SH-SY5Y (cell line): ENCODE data around the gene COBLL1.

Experiments used
- GATA2 ChIP-seq: IDR thresholded peaks from 2 replicates; pipeline ENCODE4 v1.6.1; 2011; ENCODE audit warnings: mild to moderate bottlenecking, low read depth, low read length
- GATA3 ChIP-seq: IDR thresholded peaks from 2 replicates; pipeline ENCODE4 v1.6.1; 2011; ENCODE audit warnings: low read depth, mild to moderate bottlenecking, low read length, moderate library complexity

COBLL1 gene

GRCh38 chr2:164868563-164869419 is 27.2 kb upstream of the COBLL1 start:
- TF ChIP-seq GATA3 (no peak), GATA2 (no peak)

- TF ChIP-seq GATA2 (no peak), GATA3 (no peak)
Observed at GRCh38 chr2:164867779-164868397, 26.3 kb upstream of the COBLL1 start.

- TF ChIP-seq GATA3 (no peak), GATA2 (no peak)
Observed at GRCh38 chr2:164860694-164861042, 19.0 kb upstream of the COBLL1 start.

GRCh38 chr2:164859251-164859818 is 17.7 kb upstream of the COBLL1 start:
- no peak for TF ChIP-seq GATA3
- TF ChIP-seq GATA2: no peak

GRCh38 chr2:164852086-164852485 is 10.5 kb upstream of the COBLL1 start:
- TF ChIP-seq GATA3 (no peak), GATA2 (no peak)

- TF ChIP-seq GATA3: no peak
- no peak for TF ChIP-seq GATA2
Observed at GRCh38 chr2:164850235-164850634, 8.6 kb upstream of the COBLL1 start.

- TF ChIP-seq GATA2 (no peak), GATA3 (no peak)
Observed at GRCh38 chr2:164849506-164849905, 7.9 kb upstream of the COBLL1 start.

GRCh38 chr2:164847981-164848741 is 6.5 kb upstream of the COBLL1 start:
- TF ChIP-seq GATA2 (no peak), GATA3 (no peak)

GRCh38 chr2:164847291-164847690 is 5.7 kb upstream of the COBLL1 start:
- TF ChIP-seq GATA3: no peak
- no peak for TF ChIP-seq GATA2

GRCh38 chr2:164846276-164846675 is 4.7 kb upstream of the COBLL1 start:
- TF ChIP-seq GATA3 (no peak), GATA2 (no peak)

GRCh38 chr2:164843346-164843911 is 1.8 kb upstream of the COBLL1 start:
- no peak for TF ChIP-seq GATA3
- TF ChIP-seq GATA2: no peak

- no peak for TF ChIP-seq GATA2
- TF ChIP-seq GATA3: no peak
Observed at GRCh38 chr2:164842624-164842966, 972 bp upstream of the COBLL1 start.

- TF ChIP-seq GATA2 (no peak), GATA3 (no peak)
Observed at GRCh38 chr2:164840930-164841718, 499 bp downstream of the COBLL1 start.

- TF ChIP-seq GATA3: no peak
- no peak for TF ChIP-seq GATA2
Observed at GRCh38 chr2:164840458-164840929, 1.1 kb downstream of the COBLL1 start.
